Naive thymus-derived CD8-positive, alpha-beta T cell (primary cell): Measurements from ENCODE around the gene SLC17A4. TPM values are rescaled to one million over a fixed set of nuclear protein-coding genes. Genes with fewer than 3 reads are reported as not detected.

Experiments used
- ATAC-seq, 2 donors: fragments of 150-1000 bp; cut with Tn5 transposase in 1 of 2; sonication (Bioruptor Pico), chemical (Tn5 transposase) in 1 of 2; 1 replicate in 1 of 2; 2 replicates in 1 of 2; pipeline ENCODE4 v1.10.0; 2021; ENCODE audit warnings: mild to moderate bottlenecking in 2 of 2, moderate library complexity in 2 of 2
- POLR2A ChIA-PET: fragments of 350-600 bp; sonication (Branson Sonifier 250); formaldehyde crosslinking; loops from one replicate; lab custom pipeline; 2021; ENCODE audit warnings: antibody characterized with exemption; lab: Charles Lee
- DNase-seq, 10 donors: peaks; one replicate each; pipeline versions ENCODE4 v3.0.0 to v3.0.0-alpha.2; 2020 to 2022
- H3K27ac Mint-ChIP-seq, 10 donors: one replicate each; pipeline ENCODE4 v1.8.0; 2020 to 2022; ENCODE audit warnings: mild to moderate bottlenecking in 10 of 10, mixed read lengths in 10 of 10, moderate library complexity in 4 of 10, inconsistent platforms in 1 of 10
- H3K27me3 Mint-ChIP-seq, 5 donors: one replicate each; pipeline ENCODE4 v1.8.0; 2021 to 2022; ENCODE audit warnings: mixed read lengths in 5 of 5
- H3K36me3 Mint-ChIP-seq, 3 donors: one replicate each; pipeline ENCODE4 v1.8.0; 2020 to 2022; ENCODE audit warnings: mixed read lengths in 3 of 3, mild to moderate bottlenecking in 2 of 3, inconsistent platforms in 1 of 3
- H3K4me1 Mint-ChIP-seq, 4 donors: one replicate each; pipeline ENCODE4 v1.8.0; 2021 to 2022; ENCODE audit warnings: mixed read lengths in 4 of 4
- H3K4me3 Mint-ChIP-seq, 10 donors: one replicate each; pipeline ENCODE4 v1.8.0; 2020 to 2022; ENCODE audit warnings: mild to moderate bottlenecking in 10 of 10, mixed read lengths in 10 of 10, moderate library complexity in 6 of 10, inconsistent platforms in 1 of 10
- H3K9me3 Mint-ChIP-seq, 9 donors: one replicate each; pipeline ENCODE4 v1.8.0; 2020 to 2022; ENCODE audit warnings: mixed read lengths in 9 of 9, mild to moderate bottlenecking in 3 of 9, inconsistent platforms in 1 of 9, moderate library complexity in 1 of 9
- polyA plus RNA-seq, 3 donors: library from polyadenylated mRNA; unstranded; fragments of 300-500 nt; fragmentation: Illumina TruSeq; gene quantifications; one replicate each; pipeline ENCODE4 v1.2.3, GENCODE V29; 2021
- total RNA-seq, 8 experiments: library from RNA in 2 of 8; stranded (reverse) in 2 of 8; gene quantifications; one replicate each; pipeline ENCODE4 v1.2.3 and lab custom pipeline; 2021 to 2026

SLC17A4 gene
- total and polyA plus RNA-seq, 5 experiments from 2014 or later, result not detected

GRCh38 chr6:25756382-25757363 lies 2.1 kb downstream of the SLC17A4 start:
- Mint-ChIP-seq H3K9me3 (no peaks in the 10 kb centered on the region), H3K27me3 (peaks cover 0 to 14% (median 0%) of the 10 kb centered on the region in 5 donors), H3K27ac (no peak overlapping the region), H3K4me1 (peaks cover 0 to 2% (median 0%) of the 10 kb centered on the region in 4 donors), H3K36me3 (no peaks in the 10 kb centered on the region), H3K4me3 (no peak overlapping the region)
- ATAC-seq (no peak), DNase-seq (no peak)
- POLR2A ChIA-PET, result no interaction called here

GRCh38 chr6:25757936-25758642 lies 3.5 kb downstream of the SLC17A4 start:
- ATAC-seq, result no peak
- POLR2A ChIA-PET, result no interaction called here
- Mint-ChIP-seq H3K36me3 (no peaks in the 10 kb centered on the region), H3K9me3 (no peaks in the 10 kb centered on the region), H3K27ac (no peak overlapping the region), H3K27me3 (peaks cover 0 to 19% (median 3%) of the 10 kb centered on the region in 5 donors), H3K4me1 (peaks cover 0 to 2% (median 0%) of the 10 kb centered on the region in 4 donors), H3K4me3 (no peak overlapping the region)
- DNase-seq, result no peak

GRCh38 chr6:25764611-25765010 lies 10.1 kb downstream of the SLC17A4 start:
- H3K27ac Mint-ChIP-seq, result no peak overlapping the region
- H3K4me3 Mint-ChIP-seq, result no peak overlapping the region
- no peaks in the 10 kb centered on the region for H3K4me1 Mint-ChIP-seq
- H3K9me3 Mint-ChIP-seq, result no peaks in the 10 kb centered on the region
- H3K27me3 Mint-ChIP-seq, result peaks cover 6 to 19% (median 16%) of the 10 kb centered on the region in 5 donors
- POLR2A ChIA-PET, result no interaction called here
- ATAC-seq (no peak), DNase-seq (no peak)
- H3K36me3 Mint-ChIP-seq, result no peaks in the 10 kb centered on the region

GRCh38 chr6:25768566-25768965 lies 14.0 kb downstream of the SLC17A4 start:
- Mint-ChIP-seq H3K27ac (no peak overlapping the region), H3K4me1 (no peaks in the 10 kb centered on the region), H3K36me3 (no peaks in the 10 kb centered on the region), H3K27me3 (peaks cover 4 to 19% (median 16%) of the 10 kb centered on the region in 5 donors), H3K9me3 (no peaks in the 10 kb centered on the region), H3K4me3 (no peak overlapping the region)
- POLR2A ChIA-PET, result no interaction called here
- DNase-seq (no peak), ATAC-seq (no peak)

- H3K4me1 Mint-ChIP-seq, result no peaks in the 10 kb centered on the region
- no peak overlapping the region for H3K27ac Mint-ChIP-seq
- H3K27me3 Mint-ChIP-seq, result peaks cover 5 to 16% (median 9%) of the 10 kb centered on the region in 5 donors
- DNase-seq (no peak), ATAC-seq (no peak)
- H3K4me3 Mint-ChIP-seq, result no peak overlapping the region
- POLR2A ChIA-PET, result no interaction called here
- H3K9me3 Mint-ChIP-seq, result no peaks in the 10 kb centered on the region
- H3K36me3 Mint-ChIP-seq, result no peaks in the 10 kb centered on the region
These were observed 15.4 kb downstream of the SLC17A4 start for GRCh38 chr6:25769983-25770382.

- H3K36me3 Mint-ChIP-seq, result no peaks in the 10 kb centered on the region
- DNase-seq (no peak), ATAC-seq (no peak)
- no peak overlapping the region for H3K4me3 Mint-ChIP-seq
- H3K27ac Mint-ChIP-seq, result no peak overlapping the region
- H3K27me3 Mint-ChIP-seq, result peaks cover 5 to 16% (median 9%) of the 10 kb centered on the region in 5 donors
- no peaks in the 10 kb centered on the region for H3K9me3 Mint-ChIP-seq
- POLR2A ChIA-PET, result no interaction called here
- no peaks in the 10 kb centered on the region for H3K4me1 Mint-ChIP-seq
These were observed 19.7 kb downstream of the SLC17A4 start for GRCh38 chr6:25774120-25774715.

GRCh38 chr6:25777031-25777430 lies 22.5 kb downstream of the SLC17A4 start:
- DNase-seq, result no peak
- peaks cover 2 to 13% (median 9%) of the 10 kb centered on the region in 5 donors for H3K27me3 Mint-ChIP-seq
- H3K27ac Mint-ChIP-seq, result no peak overlapping the region
- POLR2A ChIA-PET, result no interaction called here
- no peak for ATAC-seq
- H3K9me3 Mint-ChIP-seq, result no peaks in the 10 kb centered on the region
- no peak overlapping the region for H3K4me3 Mint-ChIP-seq
- H3K36me3 Mint-ChIP-seq, result no peaks in the 10 kb centered on the region
- H3K4me1 Mint-ChIP-seq, result no peaks in the 10 kb centered on the region

- no peaks in the 10 kb centered on the region for H3K9me3 Mint-ChIP-seq
- POLR2A ChIA-PET, result interaction anchor here (0.6 kb wide), 1 partner anchor 1722 kb away, joined by 3 read pairs; no protein-coding TSS in a partner anchor
- no peak for DNase-seq
- H3K27ac Mint-ChIP-seq, result no peak overlapping the region
- no peaks in the 10 kb centered on the region for H3K4me1 Mint-ChIP-seq
- no peak for ATAC-seq
- peaks cover 2 to 13% (median 9%) of the 10 kb centered on the region in 5 donors for H3K27me3 Mint-ChIP-seq
- H3K36me3 Mint-ChIP-seq, result no peaks in the 10 kb centered on the region
- no peak overlapping the region for H3K4me3 Mint-ChIP-seq
These were observed 23.5 kb downstream of the SLC17A4 start for GRCh38 chr6:25777856-25778649.

- ATAC-seq, result no peak
- Mint-ChIP-seq H3K27ac (no peak overlapping the region), H3K4me3 (no peak overlapping the region), H3K4me1 (no peaks in the 10 kb centered on the region), H3K36me3 (no peaks in the 10 kb centered on the region), H3K9me3 (no peaks in the 10 kb centered on the region), H3K27me3 (peaks cover 3 to 11% (median 9%) of the 10 kb centered on the region in 5 donors)
- no peak for DNase-seq
- POLR2A ChIA-PET, result no interaction called here
These were observed 26.6 kb downstream of the SLC17A4 start for GRCh38 chr6:25781134-25781533.

GRCh38 chr6:25787428-25787827 lies 32.9 kb downstream of the SLC17A4 start:
- Mint-ChIP-seq H3K27me3 (peaks cover 0 to 4% (median 2%) of the 10 kb centered on the region in 5 donors), H3K4me3 (no peak overlapping the region), H3K4me1 (no peaks in the 10 kb centered on the region), H3K36me3 (no peaks in the 10 kb centered on the region), H3K27ac (no peak overlapping the region), H3K9me3 (no peaks in the 10 kb centered on the region)
- POLR2A ChIA-PET, result no interaction called here
- ATAC-seq (no peak), DNase-seq (no peak)

- Mint-ChIP-seq H3K27me3 (peaks cover 0 to 2% (median under 1%) of the 10 kb centered on the region in 5 donors), H3K4me1 (no peaks in the 10 kb centered on the region), H3K36me3 (no peaks in the 10 kb centered on the region), H3K4me3 (no peak overlapping the region), H3K27ac (peak overlapping the region in 1 of 10 donors; percentile 2), H3K9me3 (no peaks in the 10 kb centered on the region)
- POLR2A ChIA-PET, result interaction anchor here (0.8 kb wide), 1 partner anchor 238 kb away, joined by 3 read pairs; a partner anchor contains a TSS
- DNase-seq, result peak in 8 of 10 donors; percentile 14 to 67 (median 24)
- peak in 1 of 2 donors; percentile 52 for ATAC-seq
These were observed 33.9 kb downstream of the SLC17A4 start for GRCh38 chr6:25788305-25788922.

- DNase-seq, result no peak
- Mint-ChIP-seq H3K27ac (no peak overlapping the region), H3K9me3 (no peaks in the 10 kb centered on the region), H3K27me3 (peaks cover 0 to 2% (median 0%) of the 10 kb centered on the region in 5 donors), H3K4me3 (no peak overlapping the region), H3K4me1 (no peaks in the 10 kb centered on the region), H3K36me3 (no peaks in the 10 kb centered on the region)
- POLR2A ChIA-PET, result no interaction called here
- ATAC-seq, result no peak
These were observed 34.9 kb downstream of the SLC17A4 start for GRCh38 chr6:25789475-25789874.
